HG02970 (cell line): ENCODE results near the gene RPS6KL1.

ENCODE experiments used
- ATAC-seq: cut with Tn5 transposase; IDR thresholded peaks from one replicate; pipeline ENCODE4 v1.9.1; 2021; ENCODE audit warnings: mild to moderate bottlenecking, moderate library complexity, moderate number of reproducible peaks; ENCODE audit not compliant: unreplicated experiment, low FRiP score

RPS6KL1 gene

GRCh38 chr14:74860899-74861733 lies 61.9 kb downstream of the RPS6KL1 start:
- ATAC-seq, result no peak

GRCh38 chr14:74859757-74860552 lies 63.1 kb downstream of the RPS6KL1 start:
- ATAC-seq, result no peak

GRCh38 chr14:74858022-74858421 lies 65.0 kb downstream of the RPS6KL1 start:
- ATAC-seq, result no peak

GRCh38 chr14:74856366-74856765 lies 66.7 kb downstream of the RPS6KL1 start:
- ATAC-seq, result no peak

GRCh38 chr14:74855945-74856344 lies 67.1 kb downstream of the RPS6KL1 start:
- ATAC-seq, result no peak

GRCh38 chr14:74855021-74855420 lies 68.0 kb downstream of the RPS6KL1 start:
- no peak for ATAC-seq
